Caco-2 (cell line): ENCODE data around the gene SLC6A6. TPM values are rescaled to one million over a fixed set of nuclear protein-coding genes. Genes with fewer than 3 reads are reported as not detected.

Experiments used
- BruUV-seq: library from RNA; stranded (reverse); fragments of 400-500 nt; replicated peaks from 2 replicates; lab custom pipeline; 2021; lab: Mats Ljungman, UMichigan
- CTCF ChIA-PET: fragments of 300-600 bp; sonication (Branson Sonifier 250); formaldehyde crosslinking; loops from one replicate; lab custom pipeline; 2022; ENCODE audit warnings: antibody characterized with exemption; lab: Charles Lee
- POLR2A ChIA-PET: fragments of 300-600 bp; sonication (Branson Sonifier 250); formaldehyde crosslinking; loops from one replicate; lab custom pipeline; 2022; ENCODE audit warnings: antibody characterized with exemption; lab: Charles Lee
- DNase-seq, 2 experiments: peaks; one replicate each; pipeline versions ENCODE4 v3.0.0 to v3.0.0-alpha.2; 2020 to 2022
- H3K27me3 ChIP-seq: replicated peaks from 2 replicates; pipeline ENCODE4 v1.6.0; 2011; ENCODE audit warnings: low read length; ENCODE audit not compliant: control insufficient read depth, insufficient read depth
- H3K36me3 ChIP-seq: 2 replicates; pipeline ENCODE4 v1.5.1; 2011; ENCODE audit warnings: low read length; ENCODE audit not compliant: control insufficient read depth, insufficient read depth
- H3K4me1 ChIP-seq: fragments of 250-450 bp; sonication (Bioruptor Pico); 2 replicates; pipeline ENCODE4 v1.5.1; 2020; ENCODE audit warnings: mild to moderate bottlenecking
- H3K4me3 ChIP-seq: 2 replicates; pipeline ENCODE4 v1.5.1; 2011; ENCODE audit warnings: low read depth, mild to moderate bottlenecking, control low read depth, low read length
- H3K9me3 ChIP-seq: fragments of 250-450 bp; sonication (Bioruptor Pico); 2 replicates; pipeline ENCODE4 v1.5.1; 2020; ENCODE audit warnings: mild to moderate bottlenecking, moderate library complexity
- H3K27ac Mint-ChIP-seq: one replicate; pipeline ENCODE4 v1.8.0; 2022; ENCODE audit warnings: mixed read lengths; ENCODE audit not compliant: unreplicated experiment
- H3K27me3 Mint-ChIP-seq: one replicate; pipeline ENCODE4 v1.8.0; 2022; ENCODE audit warnings: mixed read lengths; ENCODE audit not compliant: insufficient read depth, unreplicated experiment
- H3K36me3 Mint-ChIP-seq: one replicate; pipeline ENCODE4 v1.8.0; 2022; ENCODE audit warnings: mild to moderate bottlenecking, mixed read lengths; ENCODE audit not compliant: insufficient read depth, unreplicated experiment
- H3K4me1 Mint-ChIP-seq: one replicate; pipeline ENCODE4 v1.8.0; 2022; ENCODE audit warnings: low read depth, mixed read lengths; ENCODE audit not compliant: unreplicated experiment
- H3K4me3 Mint-ChIP-seq: one replicate; pipeline ENCODE4 v1.8.0; 2022; ENCODE audit warnings: mild to moderate bottlenecking, moderate library complexity, mixed read lengths; ENCODE audit not compliant: unreplicated experiment
- H3K9me3 Mint-ChIP-seq: one replicate; pipeline ENCODE4 v1.8.0; 2022; ENCODE audit warnings: mixed read lengths; ENCODE audit not compliant: unreplicated experiment
- intact Hi-C: fragments of 100-400 bp; cut with micrococcal nuclease; formaldehyde crosslinking; loops from one replicate; pipeline ENCODE4 v1.10.0; 2022; ENCODE audit not compliant: unreplicated experiment
- total RNA-seq: library from RNA; stranded (reverse); gene quantifications from 2 replicates; pipeline ENCODE4 v1.2.3, GENCODE V29; 2022
- TF ChIP-seq, protein P1 (sequence below), 2 experiments: fragments of 200-600 bp in 1 of 2; IDR thresholded peaks; 1 replicate in 1 of 2; 2 replicates in 1 of 2; pipeline versions ENCODE4 v1.5.1 to v1.8.0; 2011 to 2022; ENCODE audit warnings: antibody characterized with exemption in 1 of 2, control low read depth in 1 of 2, inconsistent platforms in 1 of 2, low read depth in 1 of 2, low read length in 1 of 2, mild to moderate bottlenecking in 1 of 2, moderate library complexity in 1 of 2; ENCODE audit not compliant: insufficient read depth in 1 of 2, severe bottlenecking in 1 of 2, unreplicated experiment in 1 of 2

The SLC6A6 gene
- total RNA-seq, 1 experiment from 2014 or later = 49.6 TPM

GRCh38 chr3:14389166-14389606 lies 13.2 kb upstream of the SLC6A6 start:
- no peaks in the 10 kb centered on the region for H3K27me3 Mint-ChIP-seq
- H3K36me3 Mint-ChIP-seq = no peaks in the 10 kb centered on the region
- no peaks in the 10 kb centered on the region; the same call in 1 of the 2 replicates for H3K4me1 ChIP-seq
- ChIA-PET CTCF (no interaction called here), POLR2A (no interaction called here)
- no peak for DNase-seq
- intact Hi-C loops = no loop called here
- BruUV-seq = no TSS peak
- H3K36me3 ChIP-seq = no peaks in the 10 kb centered on the region
- H3K4me3 Mint-ChIP-seq = no peak overlapping the region
- TF ChIP-seq, protein P1, sequence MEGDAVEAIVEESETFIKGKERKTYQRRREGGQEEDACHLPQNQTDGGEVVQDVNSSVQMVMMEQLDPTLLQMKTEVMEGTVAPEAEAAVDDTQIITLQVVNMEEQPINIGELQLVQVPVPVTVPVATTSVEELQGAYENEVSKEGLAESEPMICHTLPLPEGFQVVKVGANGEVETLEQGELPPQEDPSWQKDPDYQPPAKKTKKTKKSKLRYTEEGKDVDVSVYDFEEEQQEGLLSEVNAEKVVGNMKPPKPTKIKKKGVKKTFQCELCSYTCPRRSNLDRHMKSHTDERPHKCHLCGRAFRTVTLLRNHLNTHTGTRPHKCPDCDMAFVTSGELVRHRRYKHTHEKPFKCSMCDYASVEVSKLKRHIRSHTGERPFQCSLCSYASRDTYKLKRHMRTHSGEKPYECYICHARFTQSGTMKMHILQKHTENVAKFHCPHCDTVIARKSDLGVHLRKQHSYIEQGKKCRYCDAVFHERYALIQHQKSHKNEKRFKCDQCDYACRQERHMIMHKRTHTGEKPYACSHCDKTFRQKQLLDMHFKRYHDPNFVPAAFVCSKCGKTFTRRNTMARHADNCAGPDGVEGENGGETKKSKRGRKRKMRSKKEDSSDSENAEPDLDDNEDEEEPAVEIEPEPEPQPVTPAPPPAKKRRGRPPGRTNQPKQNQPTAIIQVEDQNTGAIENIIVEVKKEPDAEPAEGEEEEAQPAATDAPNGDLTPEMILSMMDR (IDR thresholded peaks at IDR 0.05; ENCODE audit: insufficient read depth in 1 of 2, low read depth in 1 of 2, low read length in 1 of 2, severe bottlenecking in 1 of 2, unreplicated experiment in 1 of 2) = no peak
- H3K4me1 Mint-ChIP-seq = no peaks in the 10 kb centered on the region
- no peaks in the 10 kb centered on the region for H3K27me3 ChIP-seq
- no peaks in the 10 kb centered on the region for H3K9me3 Mint-ChIP-seq
- no peaks in the 10 kb centered on the region for H3K9me3 ChIP-seq
- H3K27ac Mint-ChIP-seq = no peak overlapping the region
- no peak overlapping the region for H3K4me3 ChIP-seq

- Histone ChIP-seq H3K9me3 (no peaks in the 10 kb centered on the region), H3K27me3 (no peaks in the 10 kb centered on the region), H3K36me3 (no peaks in the 10 kb centered on the region), H3K4me1 (no peaks in the 10 kb centered on the region; the same call in 1 of the 2 replicates), H3K4me3 (no peak overlapping the region)
- no peaks in the 10 kb centered on the region for H3K9me3 Mint-ChIP-seq
- intact Hi-C loops = no loop called here
- no peaks in the 10 kb centered on the region for H3K4me1 Mint-ChIP-seq
- H3K36me3 Mint-ChIP-seq = no peaks in the 10 kb centered on the region
- ChIA-PET POLR2A (no interaction called here), CTCF (no interaction called here)
- TSS peak; percentile 71 for BruUV-seq
- no peak overlapping the region for H3K4me3 Mint-ChIP-seq
- no peaks in the 10 kb centered on the region for H3K27me3 Mint-ChIP-seq
- TF ChIP-seq, protein P1 (IDR thresholded peaks at IDR 0.05; ENCODE audit: insufficient read depth in 1 of 2, low read depth in 1 of 2, low read length in 1 of 2, severe bottlenecking in 1 of 2, unreplicated experiment in 1 of 2) = no peak
- no peak overlapping the region for H3K27ac Mint-ChIP-seq
- DNase-seq = no peak
These were observed 12.7 kb upstream of the SLC6A6 start for GRCh38 chr3:14389716-14390115.

- no peaks in the 10 kb centered on the region for H3K27me3 ChIP-seq
- intact Hi-C loops = no loop called here
- ChIA-PET POLR2A (interaction anchor here (1.0 kb wide), 1 partner anchor 212 kb away, joined by 3 read pairs; the partner anchor contains the start of gene LSM3), CTCF (interaction anchor here (0.6 to 1.0 kb wide), 2 partner anchors 9 to 188 kb away, joined by 3 read pairs; no protein-coding TSS in a partner anchor)
- Mint-ChIP-seq H3K36me3 (no peaks in the 10 kb centered on the region), H3K4me1 (peaks cover 2% of the 10 kb centered on the region), H3K4me3 (no peak overlapping the region), H3K27ac (no peak overlapping the region), H3K27me3 (no peaks in the 10 kb centered on the region), H3K9me3 (no peaks in the 10 kb centered on the region)
- no peaks in the 10 kb centered on the region for H3K9me3 ChIP-seq
- H3K4me1 ChIP-seq = no peaks in the 10 kb centered on the region; the same call in 1 of the 2 replicates
- TF ChIP-seq, protein P1 (IDR thresholded peaks at IDR 0.05; ENCODE audit: insufficient read depth in 1 of 2, low read depth in 1 of 2, low read length in 1 of 2, severe bottlenecking in 1 of 2, unreplicated experiment in 1 of 2) = no peak
- no peak overlapping the region for H3K4me3 ChIP-seq
- BruUV-seq = no TSS peak
- no peaks in the 10 kb centered on the region for H3K36me3 ChIP-seq
- peak in 1 of 2 experiments; percentile 41 for DNase-seq
These were observed 11.4 kb upstream of the SLC6A6 start for GRCh38 chr3:14391033-14391432.
